Daoy (cell line): ENCODE results near the gene SLX4IP. TPM values are rescaled to one million over a fixed set of nuclear protein-coding genes. Genes with fewer than 3 reads are reported as not detected.
"Not testable (repeated sequence)": the region's sequence is repeated elsewhere in the genome, so short reads cannot be mapped to it uniquely, and the experiment has no call there.

ENCODE experiments used
- DNase-seq: peaks from one replicate; pipeline ENCODE4 v3.0.0-alpha.2; 2015; ENCODE audit warnings: low read depth
- total RNA-seq: library from RNA; depleted of rRNA; stranded (reverse); fragments of >200 nt; shearing (Covaris generic); gene quantifications from 2 replicates; pipeline ENCODE4 v1.2.3, GENCODE V29; 2014

The SLX4IP gene
- total RNA-seq, 1 experiment from 2014 or later = 3.1 TPM

DNA sequence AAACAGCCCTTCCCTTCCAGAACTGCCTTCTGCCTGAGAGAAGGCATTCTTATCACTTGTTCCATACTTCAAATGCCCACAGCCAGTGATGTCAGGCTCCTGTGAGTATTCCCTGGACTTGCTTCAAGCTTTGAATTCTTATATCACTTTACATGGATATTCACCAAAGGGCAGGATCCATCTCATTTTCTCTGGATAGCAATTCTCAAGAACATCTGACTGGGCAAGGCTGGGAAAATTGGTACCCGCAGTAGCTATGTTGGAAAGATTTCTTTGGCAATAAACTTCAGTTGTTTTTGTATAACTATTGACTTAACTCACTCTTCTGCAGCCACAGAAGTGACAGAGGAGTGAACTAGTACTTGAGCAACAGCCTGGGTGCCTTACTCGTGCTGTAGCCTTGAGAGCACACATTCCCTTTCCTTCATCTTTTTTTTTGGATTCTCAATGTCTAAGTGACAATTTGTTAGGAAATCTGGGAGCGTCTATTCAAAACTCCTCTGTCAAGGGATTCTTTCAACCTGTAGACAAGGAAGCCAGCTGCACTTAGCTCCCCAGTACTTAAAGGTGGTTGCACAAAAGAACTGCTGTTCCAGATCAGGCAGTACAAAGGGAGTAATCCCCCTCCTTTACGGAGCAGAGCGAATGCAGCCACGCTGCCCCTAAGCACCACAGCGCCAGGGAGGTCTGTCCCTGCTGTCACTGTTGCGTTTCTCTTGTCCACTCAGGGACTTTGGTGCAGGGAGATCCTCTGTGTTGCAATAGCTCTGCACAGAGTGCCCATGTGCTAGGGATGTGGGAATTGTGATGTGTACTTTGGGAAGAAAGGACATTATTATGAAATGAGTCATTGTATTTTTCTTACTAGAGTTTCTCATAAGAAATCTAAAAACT lies 169.1 kb downstream of the SLX4IP start:
- peak; percentile 84 for DNase-seq

DNA sequence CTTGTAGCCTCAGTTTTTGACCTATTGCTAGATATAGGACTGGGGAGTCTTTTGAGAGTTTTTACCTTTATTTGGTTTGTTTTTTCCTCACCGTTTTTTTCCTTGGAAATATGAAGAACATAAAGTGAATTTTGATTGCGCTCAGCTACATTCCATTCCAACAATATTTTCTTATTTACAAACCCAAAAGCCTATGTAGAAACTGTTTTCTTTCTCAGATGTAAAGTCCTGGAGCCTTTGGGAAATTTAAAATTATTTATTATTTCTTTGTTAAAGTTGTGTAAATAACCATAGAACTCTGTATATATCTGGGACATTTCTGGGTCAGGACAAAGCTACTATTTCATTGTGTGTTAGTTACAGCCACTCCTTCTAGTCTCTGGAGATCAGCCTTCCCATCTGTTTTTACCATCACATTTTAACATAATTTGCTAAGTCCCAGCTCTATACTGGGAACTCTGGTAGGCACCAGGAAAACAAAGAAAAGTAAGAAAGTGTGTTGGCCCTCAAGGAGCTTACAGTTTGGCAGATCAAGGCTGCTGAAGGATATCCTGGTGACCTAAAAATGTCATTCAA lies 169.8 kb downstream of the SLX4IP start:
- DNase-seq = no peak

DNA sequence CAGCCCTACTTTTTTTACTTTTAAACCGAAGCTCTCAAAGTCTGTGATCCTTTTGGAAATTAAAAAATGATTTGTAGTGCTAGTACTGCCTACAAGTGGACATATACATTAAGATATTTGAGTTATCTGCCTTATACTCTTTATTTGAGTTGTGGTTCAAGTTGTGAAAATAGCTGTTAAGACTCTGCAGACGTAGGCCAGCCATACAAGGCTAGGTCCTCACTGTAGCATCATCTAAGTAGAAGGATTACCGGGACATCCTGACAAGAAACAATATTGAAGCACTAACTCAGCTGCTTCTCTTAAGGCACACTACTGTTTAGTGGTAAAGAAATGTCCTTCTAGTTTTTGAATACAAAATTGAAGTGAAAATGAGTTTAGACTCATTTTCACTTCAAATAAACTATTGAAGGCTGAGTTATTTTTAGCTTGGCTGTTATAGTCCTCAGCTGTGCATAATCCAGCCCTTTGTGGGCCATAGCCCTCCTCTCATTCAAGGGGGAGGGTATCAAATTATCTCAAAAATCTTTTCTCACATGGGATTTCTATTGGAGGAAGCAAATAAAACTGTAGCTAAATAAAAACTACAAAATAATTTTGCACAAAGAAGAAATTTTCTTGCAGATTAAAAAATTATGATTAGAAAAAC lies 170.6 kb downstream of the SLX4IP start:
- DNase-seq = no peak

GRCh38 chr20:10609276-10609675 lies 174.2 kb downstream of the SLX4IP start:
- no peak for DNase-seq

DNA sequence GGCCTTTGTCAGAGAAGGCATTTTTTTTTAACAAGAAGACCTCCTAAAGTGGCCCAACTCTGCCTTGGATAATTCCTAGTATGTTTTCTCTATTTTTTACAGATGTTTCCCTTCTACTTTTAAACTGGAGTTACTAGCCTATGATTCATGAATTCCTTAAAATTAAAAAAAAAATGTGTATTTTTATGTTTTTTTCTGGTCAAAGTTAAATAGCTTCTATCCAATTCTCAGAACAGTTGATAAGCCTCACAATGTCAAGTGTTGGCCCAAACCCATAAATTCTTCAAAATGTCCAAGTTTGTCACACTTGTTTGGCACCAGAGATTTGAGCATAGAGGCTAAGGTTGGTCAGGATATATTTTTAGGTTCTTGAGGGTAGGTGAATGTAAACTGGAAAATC lies 174.7 kb downstream of the SLX4IP start:
- DNase-seq = no peak

- DNase-seq = no peak
These were observed 175.1 kb downstream of the SLX4IP start for GRCh38 chr20:10610251-10610650.

- peak; percentile 50 for DNase-seq
These were observed 176.3 kb downstream of the SLX4IP start for GRCh38 chr20:10611357-10611756.

GRCh38 chr20:10613426-10613825 lies 178.3 kb downstream of the SLX4IP start:
- not testable (repeated sequence) for DNase-seq

- DNase-seq = no peak
These were observed 178.8 kb downstream of the SLX4IP start for GRCh38 chr20:10613911-10614310.

DNA sequence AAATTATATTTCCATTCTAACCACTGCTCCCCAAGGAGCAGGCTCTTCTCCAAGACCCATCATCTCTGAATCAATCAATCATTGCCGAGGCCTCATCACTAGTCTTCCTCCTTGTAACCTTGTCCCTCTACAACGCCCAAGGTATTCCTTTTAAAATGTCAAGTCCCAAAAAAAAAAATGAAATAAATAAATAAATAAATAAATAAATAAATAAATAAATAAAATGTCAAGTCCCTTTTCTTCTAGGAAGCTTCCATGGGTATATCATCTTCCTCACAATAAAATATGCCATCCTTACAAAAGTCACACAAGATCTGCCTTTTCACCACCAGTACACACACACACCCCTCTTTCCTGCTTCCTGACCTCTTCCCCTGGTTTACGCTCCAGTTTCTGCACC lies 181.1 kb downstream of the SLX4IP start:
- DNase-seq = no peak

DNA sequence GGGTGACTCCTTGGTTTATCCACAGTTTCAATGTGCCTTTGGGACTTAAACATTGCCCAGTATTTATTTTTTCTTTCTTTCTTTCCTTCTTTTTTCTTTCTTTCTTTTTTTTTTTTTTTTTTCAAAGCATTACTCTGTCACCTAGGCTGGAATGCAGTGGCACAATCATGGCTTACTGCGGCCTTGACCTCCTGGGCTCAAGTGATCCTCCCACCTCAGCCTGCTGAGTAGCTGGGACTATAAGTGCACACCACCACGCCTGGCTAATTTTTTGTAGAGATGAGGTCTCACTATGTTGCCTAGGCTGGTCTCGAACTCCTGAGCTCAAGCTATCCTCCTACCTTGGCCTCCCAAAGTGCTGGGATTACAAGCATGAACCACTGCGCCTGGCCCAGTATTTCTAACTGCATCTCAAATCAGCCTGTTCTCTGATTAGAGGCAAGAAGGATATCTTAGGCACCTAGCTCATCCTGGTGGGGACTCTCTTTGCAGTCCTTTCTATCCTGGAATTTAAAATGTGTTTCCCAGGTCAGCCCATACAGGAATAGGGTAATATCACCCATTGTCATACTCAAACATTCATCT lies 182.5 kb downstream of the SLX4IP start:
- DNase-seq = not testable (repeated sequence)

DNA sequence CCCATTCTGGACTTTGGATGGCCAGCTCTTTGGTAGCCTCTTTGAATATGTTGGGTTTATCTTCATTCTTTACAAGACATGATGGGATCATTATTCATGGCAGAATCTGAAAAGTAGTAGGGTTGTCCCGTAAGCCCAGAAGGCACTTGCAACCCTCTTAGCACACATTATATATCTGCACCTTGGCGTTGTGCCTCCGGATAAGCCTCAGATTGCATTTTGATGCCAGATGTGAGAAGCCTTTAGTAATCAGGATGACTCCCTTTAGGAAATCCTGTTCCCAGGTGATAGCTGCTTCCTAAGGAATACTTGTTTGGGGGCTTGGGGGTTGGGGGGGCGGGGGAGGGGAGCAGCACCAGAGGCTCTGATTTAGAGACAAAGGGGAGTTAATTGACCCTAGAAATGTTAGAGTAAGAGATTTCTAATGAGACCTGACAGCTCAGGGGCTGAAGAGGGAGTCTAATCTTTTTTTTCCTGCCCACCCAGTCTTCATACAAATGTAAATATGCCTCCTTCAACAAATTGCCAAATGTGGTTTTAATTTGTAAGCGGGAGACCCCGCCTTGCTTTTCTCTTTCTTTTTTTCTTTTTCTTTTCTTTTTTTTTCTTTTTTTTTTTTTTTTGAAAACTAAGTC lies 183.6 kb downstream of the SLX4IP start:
- no peak for DNase-seq

- DNase-seq = peak; percentile 79
These were observed 184.3 kb downstream of the SLX4IP start for GRCh38 chr20:10619427-10619826.

- no peak for DNase-seq
These were observed 186.0 kb downstream of the SLX4IP start for GRCh38 chr20:10621149-10621548.

DNA sequence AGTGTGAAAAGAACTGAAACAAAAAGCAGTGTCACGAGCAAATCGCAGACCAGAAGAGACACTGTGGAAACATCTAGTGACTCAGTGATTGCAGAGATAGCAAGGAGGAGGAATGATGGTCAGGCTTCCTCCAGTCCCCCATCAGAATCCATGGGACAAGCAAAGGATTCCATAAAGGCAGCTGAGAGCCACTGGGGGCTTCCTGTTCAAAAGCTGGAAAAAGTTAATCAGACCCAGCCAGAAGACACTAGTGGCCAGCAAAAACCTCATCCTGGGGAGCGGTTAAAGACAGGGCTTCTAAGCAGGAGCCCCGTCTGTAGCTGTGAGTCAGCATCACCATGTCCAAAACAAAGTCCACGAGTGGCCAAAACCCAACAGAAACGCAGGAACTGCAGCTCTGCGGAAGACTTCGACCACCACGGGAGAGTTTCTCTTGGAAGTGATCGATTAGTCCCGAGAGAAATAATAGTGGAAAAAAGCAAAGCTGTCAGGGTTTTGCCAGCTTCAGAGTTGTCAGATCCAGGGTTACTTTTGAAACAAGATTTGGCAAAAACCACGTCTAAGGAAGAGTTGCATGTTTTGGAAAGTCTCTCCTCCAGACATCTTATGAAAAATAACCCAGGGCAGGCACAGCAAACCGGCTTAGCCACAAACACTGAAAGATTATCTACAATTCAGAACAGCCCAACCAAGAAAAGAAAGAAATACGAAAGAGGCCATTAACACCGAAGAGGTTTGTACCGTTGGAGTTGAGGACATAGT lies 187.7 kb downstream of the SLX4IP start:
- DNase-seq = no peak

DNA sequence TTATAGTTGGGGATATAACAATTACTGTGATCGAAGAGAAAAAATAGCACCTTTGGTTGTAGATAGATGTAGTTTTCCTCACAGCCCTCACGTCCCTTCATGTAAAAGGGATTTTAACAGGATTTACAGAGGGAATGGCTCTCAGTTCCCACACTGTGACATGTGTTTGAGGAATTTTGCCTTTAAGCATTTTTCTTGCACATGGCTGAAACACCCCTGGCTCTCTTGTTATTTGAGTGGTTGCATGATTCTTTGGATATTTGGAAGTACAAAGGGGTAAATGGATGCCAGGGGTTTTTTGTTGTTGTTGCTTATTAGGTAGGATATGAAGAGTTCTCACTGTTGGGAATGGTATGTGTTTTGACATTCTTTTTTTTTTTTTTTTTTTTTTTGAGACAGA lies 190.5 kb downstream of the SLX4IP start:
- no peak for DNase-seq

DNA sequence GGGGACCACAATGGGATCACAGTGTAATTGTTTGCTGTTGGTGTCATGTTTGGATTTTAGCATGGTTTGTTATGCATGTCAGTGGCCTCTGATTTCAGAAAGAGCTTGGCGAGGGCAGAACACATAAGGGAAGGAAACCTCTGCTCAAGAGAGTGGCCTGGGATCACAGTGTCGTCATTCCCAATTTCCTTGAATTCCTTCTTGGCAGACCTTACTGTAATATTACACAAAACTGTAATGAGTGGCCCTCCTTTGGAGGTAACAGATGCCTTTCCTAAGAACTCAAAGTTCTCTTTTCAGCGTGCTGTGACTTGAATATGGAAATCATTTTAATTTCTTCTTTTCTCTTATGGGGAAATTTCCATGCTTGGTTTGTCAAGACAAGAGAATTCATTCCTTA lies 191.8 kb downstream of the SLX4IP start:
- no peak for DNase-seq

DNA sequence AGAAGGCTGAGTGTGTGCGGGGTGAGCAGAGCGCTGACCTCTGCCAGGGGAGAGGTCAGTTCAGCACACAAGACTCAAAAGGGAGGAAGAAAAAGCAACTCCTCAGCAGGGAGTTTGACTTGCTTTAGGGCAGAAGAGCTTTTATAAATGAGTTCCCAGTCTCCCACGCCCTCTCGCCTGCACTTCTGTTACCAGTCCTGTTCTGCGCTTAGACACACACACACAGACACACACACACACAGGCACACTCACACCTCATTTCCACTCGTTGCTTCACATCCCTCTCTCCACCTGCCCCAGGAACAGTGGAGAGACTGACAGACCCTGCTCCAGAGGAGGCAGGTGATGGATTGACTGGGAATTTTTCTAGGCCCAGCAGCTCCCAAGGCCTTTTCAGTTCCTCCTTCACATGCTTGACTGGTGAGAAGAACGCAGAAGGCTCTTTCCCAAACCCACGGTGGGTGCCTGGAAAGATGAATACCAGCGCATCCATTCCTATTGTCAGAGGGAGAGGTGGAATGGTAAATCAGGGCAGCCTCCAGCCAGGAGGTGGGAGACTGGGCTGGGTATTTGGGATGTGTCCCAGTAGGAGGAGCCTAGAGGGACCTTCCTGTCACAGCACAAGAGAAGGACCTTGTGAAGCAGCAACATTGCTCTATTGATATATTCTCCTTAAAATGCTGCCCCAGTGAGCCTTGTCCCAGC lies 195.0 kb downstream of the SLX4IP start:
- no peak for DNase-seq

- no peak for DNase-seq
These were observed 196.0 kb downstream of the SLX4IP start for GRCh38 chr20:10631126-10631525.

DNA sequence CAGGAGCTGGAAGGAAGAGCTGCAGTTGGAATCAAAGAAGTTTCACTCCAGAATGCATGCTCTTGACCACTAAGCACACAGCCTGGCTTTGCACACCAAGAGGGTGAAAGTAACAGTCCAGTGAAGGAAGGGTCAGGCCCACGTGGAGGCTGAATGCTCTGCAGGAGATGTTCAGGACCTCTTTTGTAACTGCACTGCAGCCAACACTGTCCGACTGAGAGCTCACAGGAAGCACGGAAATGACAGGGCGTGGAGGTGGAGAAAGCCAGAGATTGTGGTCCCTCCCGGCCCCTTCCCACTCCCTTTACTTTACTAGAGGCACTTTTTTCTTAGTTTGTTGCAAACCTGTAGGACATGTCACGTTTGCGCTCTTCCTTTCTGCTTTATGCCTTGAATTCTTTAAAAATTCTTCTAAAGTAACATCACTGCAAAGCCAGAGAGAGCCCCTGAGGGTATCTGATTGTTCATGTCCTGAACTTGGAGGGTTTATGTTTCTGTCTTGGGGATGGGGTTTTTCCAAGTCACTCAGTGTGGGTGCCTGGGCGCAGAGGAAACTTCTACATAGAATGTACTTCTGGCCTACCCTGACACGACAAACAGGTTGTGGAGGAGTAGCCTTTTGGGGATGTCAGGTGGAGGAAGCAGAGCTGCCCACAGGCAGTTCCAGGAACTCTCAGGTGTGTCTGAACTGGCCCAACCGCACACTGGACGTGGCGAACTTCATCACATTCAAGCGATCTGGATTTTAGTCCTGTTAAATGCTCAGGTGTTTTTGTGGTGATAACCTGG lies 197.8 kb downstream of the SLX4IP start:
- DNase-seq = no peak
